Measurements from ENCODE around the gene RITA1.

The RITA1 gene

DNA sequence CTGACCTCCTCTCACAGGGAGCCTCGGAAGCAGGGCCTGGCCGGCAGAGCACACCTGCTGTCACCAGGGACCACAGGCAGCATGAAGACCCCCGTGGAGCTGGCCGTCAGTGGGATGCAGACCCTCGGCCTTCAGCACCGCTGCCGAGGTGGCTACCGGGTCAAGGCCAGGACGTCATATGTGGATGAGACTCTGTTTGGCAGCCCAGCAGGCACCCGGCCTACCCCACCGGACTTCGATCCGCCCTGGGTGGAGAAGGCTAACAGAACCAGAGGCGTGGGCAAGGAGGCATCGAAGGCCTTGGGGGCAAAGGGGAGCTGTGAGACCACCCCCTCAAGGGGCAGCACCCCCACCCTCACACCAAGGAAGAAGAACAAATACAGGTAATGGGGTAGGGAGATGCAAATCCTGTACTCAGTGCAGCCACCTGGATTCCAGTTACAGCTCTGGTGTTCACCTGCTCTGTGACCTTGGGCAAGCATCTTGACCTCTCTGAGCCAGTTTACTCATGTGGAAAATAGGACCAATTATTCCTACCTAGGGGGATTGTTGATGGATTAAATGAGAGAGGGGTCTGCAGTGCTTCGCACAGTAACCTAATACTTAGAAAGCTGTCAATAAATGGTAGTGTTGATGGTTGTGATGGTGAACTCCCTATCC lies 1.3 kb downstream of the RITA1 start:
- peak overlapping the region; percentile 87 for H3K4me3 ChIP-seq (ENCODE audit: low read depth, low read length)
- no peak for DNase-seq (ENCODE audit: low read depth, low spot score)
- POLR2A ChIA-PET: no interaction called here
- TF ChIP-seq, protein P1, sequence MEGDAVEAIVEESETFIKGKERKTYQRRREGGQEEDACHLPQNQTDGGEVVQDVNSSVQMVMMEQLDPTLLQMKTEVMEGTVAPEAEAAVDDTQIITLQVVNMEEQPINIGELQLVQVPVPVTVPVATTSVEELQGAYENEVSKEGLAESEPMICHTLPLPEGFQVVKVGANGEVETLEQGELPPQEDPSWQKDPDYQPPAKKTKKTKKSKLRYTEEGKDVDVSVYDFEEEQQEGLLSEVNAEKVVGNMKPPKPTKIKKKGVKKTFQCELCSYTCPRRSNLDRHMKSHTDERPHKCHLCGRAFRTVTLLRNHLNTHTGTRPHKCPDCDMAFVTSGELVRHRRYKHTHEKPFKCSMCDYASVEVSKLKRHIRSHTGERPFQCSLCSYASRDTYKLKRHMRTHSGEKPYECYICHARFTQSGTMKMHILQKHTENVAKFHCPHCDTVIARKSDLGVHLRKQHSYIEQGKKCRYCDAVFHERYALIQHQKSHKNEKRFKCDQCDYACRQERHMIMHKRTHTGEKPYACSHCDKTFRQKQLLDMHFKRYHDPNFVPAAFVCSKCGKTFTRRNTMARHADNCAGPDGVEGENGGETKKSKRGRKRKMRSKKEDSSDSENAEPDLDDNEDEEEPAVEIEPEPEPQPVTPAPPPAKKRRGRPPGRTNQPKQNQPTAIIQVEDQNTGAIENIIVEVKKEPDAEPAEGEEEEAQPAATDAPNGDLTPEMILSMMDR (IDR thresholded peaks at IDR 0.05; ENCODE audit: insufficient read depth, low read length, missing control alignments): no peak
- CTCF ChIA-PET: interaction anchor here (0.9 to 5.0 kb wide), 4 partner anchors 9 to 238 kb away, joined by 3 to 39 read pairs (median 16); no protein-coding TSS in a partner anchor

DNA sequence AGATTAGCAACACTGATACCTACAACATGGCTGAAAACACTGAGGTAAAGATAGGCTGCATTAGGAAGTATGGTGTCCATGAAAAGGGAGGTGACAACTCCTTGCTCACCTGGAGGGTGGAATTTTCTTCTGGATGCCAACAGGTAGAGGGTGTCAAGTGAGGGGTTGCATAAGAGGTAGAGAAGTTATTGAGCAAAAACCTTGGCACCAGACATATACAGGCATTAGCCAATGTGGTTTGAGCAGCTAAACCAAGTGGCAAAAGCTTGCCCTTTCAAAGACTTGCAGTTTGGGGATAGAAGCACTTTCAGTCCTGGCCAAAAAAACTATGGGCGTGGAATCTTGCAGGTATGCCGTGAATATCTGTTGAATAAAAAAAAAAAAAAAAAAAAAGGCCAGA lies 3.8 kb downstream of the RITA1 start:
- DNase-seq (ENCODE audit: low read depth, low spot score): no peak
- TF ChIP-seq, protein P1 (IDR thresholded peaks at IDR 0.05; ENCODE audit: insufficient read depth, low read length, missing control alignments): no peak
- POLR2A ChIA-PET: no interaction called here
- CTCF ChIA-PET: interaction anchor here (0.7 kb wide), 2 partner anchors 17 to 118 kb away, joined by 3 to 4 read pairs; no protein-coding TSS in a partner anchor
- no peak overlapping the region for H3K4me3 ChIP-seq (ENCODE audit: low read depth, low read length)

DNA sequence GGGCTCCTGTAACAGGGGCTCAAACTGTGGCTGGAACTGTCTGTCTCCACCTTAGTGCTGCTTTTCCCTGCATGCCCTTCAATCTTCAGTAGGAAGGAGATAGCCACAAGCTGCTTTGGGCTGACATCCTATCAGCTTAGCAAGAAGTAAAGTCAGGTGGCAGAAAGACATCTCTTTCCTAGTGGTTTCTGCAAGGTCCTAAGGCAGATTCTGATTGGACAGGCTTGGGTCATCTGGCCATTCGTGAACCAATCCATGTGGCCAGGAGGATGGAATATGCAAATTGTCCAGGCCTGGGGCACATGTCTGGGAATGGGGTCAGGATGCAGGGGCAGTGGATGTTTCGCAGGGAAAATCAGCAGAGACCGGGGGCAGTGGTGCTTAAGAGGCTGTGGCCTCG lies 5.2 kb downstream of the RITA1 start:
- H3K4me3 ChIP-seq (ENCODE audit: low read depth, low read length): no peak overlapping the region
- no peak for DNase-seq (ENCODE audit: low read depth, low spot score)
- TF ChIP-seq, protein P1 (IDR thresholded peaks at IDR 0.05; ENCODE audit: insufficient read depth, low read length, missing control alignments): no peak
- POLR2A ChIA-PET: no interaction called here
- CTCF ChIA-PET: no interaction called here

DNA sequence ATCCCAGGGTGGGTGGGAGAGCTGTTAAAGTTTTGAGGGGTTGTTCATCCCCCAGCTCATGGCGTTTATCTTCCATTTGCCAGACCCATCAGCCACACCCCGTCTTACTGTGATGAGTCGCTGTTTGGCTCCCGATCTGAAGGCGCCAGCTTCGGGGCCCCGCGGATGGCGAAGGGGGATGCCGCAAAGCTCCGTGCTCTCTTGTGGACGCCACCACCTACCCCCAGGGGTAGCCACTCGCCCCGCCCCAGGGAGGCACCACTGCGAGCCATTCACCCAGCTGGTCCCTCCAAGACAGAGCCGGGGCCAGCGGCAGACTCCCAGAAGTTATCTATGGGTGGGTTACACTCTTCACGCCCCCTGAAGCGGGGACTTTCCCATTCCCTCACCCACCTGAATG lies 5.7 kb downstream of the RITA1 start:
- CTCF ChIA-PET: interaction anchor here (1.0 kb wide), 1 partner anchor 234 kb away, joined by 3 read pairs; no protein-coding TSS in a partner anchor
- no peak for DNase-seq (ENCODE audit: low read depth, low spot score)
- H3K4me3 ChIP-seq (ENCODE audit: low read depth, low read length): no peak overlapping the region
- TF ChIP-seq, protein P1 (IDR thresholded peaks at IDR 0.05; ENCODE audit: insufficient read depth, low read length, missing control alignments): no peak
- POLR2A ChIA-PET: no interaction called here

DNA sequence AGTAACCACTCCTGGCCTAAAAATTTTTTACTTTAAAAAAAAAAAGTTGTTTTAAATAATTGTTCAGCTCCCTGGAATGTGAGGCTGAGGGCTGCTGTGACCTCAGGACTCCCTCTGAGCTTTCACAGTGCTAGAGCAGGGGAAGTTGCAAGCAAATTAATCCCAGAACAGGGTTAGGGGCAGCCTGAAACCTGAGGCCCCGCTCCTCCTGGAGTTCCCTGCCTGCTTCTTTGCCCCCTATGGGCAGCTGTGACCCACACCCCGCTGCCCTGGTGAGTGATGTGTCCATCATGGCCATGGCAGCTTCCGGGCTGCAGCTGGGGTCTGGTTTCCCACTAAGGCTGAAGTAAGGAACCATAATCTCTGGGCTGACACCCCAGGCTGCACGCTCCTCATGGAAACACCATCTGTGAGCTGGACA lies 9.5 kb downstream of the RITA1 start:
- TF ChIP-seq, protein P1 (IDR thresholded peaks at IDR 0.05; ENCODE audit: insufficient read depth, low read length, missing control alignments): no peak
- ChIA-PET CTCF (interaction anchor here (0.6 to 4.0 kb wide), 17 partner anchors 9 to 721 kb away, joined by 3 to 38 read pairs (median 4); partner anchors contain the start of genes DDX54, RITA1, SDSL and SLC8B1), POLR2A (interaction anchor here (0.6 to 2.0 kb wide), 5 partner anchors 9 to 174 kb away, joined by 3 to 12 read pairs (median 8); partner anchors contain the start of genes DDX54, RITA1 and TPCN1)
- DNase-seq (ENCODE audit: low read depth, low spot score): no peak
- H3K4me3 ChIP-seq (ENCODE audit: low read depth, low read length): no peak overlapping the region

DNA sequence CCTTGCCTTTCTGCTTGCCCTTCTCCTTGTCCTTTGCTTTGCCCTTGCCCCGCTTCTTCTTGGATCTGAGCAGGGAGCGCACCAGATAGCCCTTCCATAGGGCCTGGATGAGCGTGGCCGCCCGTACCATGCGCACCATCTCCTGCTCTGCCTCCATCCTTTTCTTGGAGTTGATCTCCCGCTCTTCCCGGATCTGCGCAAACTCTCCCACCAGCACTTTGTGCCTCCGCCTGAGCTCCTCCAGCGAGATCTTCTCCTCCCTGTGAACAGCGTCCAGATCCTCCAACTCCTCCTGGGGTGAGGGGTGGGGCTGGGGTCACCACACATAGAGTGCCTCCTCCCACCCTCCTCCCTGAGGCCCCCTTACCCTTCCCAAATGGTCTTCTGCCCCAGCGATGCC lies 10.1 kb downstream of the RITA1 start:
- DNase-seq (ENCODE audit: low read depth, low spot score): no peak
- ChIA-PET CTCF (interaction anchor here (0.6 to 4.0 kb wide), 21 partner anchors 9 to 720 kb away, joined by 3 to 38 read pairs (median 4); partner anchors contain the start of genes DDX54, RITA1, SDSL and SLC8B1), POLR2A (interaction anchor here (0.6 to 2.0 kb wide), 4 partner anchors 10 to 173 kb away, joined by 3 to 12 read pairs (median 8); partner anchors contain the start of genes DDX54, RITA1 and TPCN1)
- no peak overlapping the region for H3K4me3 ChIP-seq (ENCODE audit: low read depth, low read length)
- TF ChIP-seq, protein P1 (IDR thresholded peaks at IDR 0.05; ENCODE audit: insufficient read depth, low read length, missing control alignments): no peak

All from AG04449 (cell line).